K562 (cell line): ENCODE measurements around the gene KAT6B. TPM values are rescaled to one million over a fixed set of nuclear protein-coding genes. Genes with fewer than 3 reads are reported as not detected.

Experiments
- ATAC-seq: fragments of 200-7000 bp; cut with Tn5 transposase; 3 replicates; pipeline ENCODE4 v1.9.1; 2020; ENCODE audit warnings: moderate library complexity
- BruUV-seq: library from RNA; stranded (reverse); fragments of 400-500 nt; replicated peaks from 2 replicates; lab custom pipeline; 2021; lab: Mats Ljungman, UMichigan
- CTCF ChIA-PET: fragments of 300-600 bp; formaldehyde crosslinking; extraction: SDS; loops from one replicate; lab custom pipeline; 2021; ENCODE audit warnings: low intra/inter-chr PET ratio; lab: Yijun Ruan, JAX
- POLR2A ChIA-PET: fragments of 300-600, 350-650 bp; sonication (Branson Sonifier 250); formaldehyde crosslinking; extraction: SDS; loops from one replicate; lab custom pipeline; 2021; ENCODE audit warnings: antibody characterized with exemption, inconsistent platforms; lab: Yijun Ruan, JAX
- DNase-seq, 4 experiments: peaks; one replicate each; pipeline versions ENCODE4 v3.0.0 to v3.0.0-alpha.2; 2011 to 2018; ENCODE audit warnings: low spot score in 3 of 4, mixed read lengths in 3 of 4; ENCODE audit errors: extremely low read depth in 1 of 4
- FAIRE-seq: peaks from 2 replicates; lab custom pipeline; 2011; peaks lifted over from hg19 to GRCh38; lab: Jason Lieb, UNC
- H2AFZ ChIP-seq: 2 replicates; pipeline ENCODE4 v1.6.0; 2011; ENCODE audit warnings: low read depth, low read length, control low read depth, inconsistent platforms
- H3K27ac ChIP-seq: fragments of 200-600 bp; 3 replicates; pipeline ENCODE4 v1.8.0; 2011; ENCODE audit warnings: low read depth, mild to moderate bottlenecking, control low read depth, inconsistent platforms, low read length, moderate library complexity, mixed read lengths; ENCODE audit errors: extremely low read depth
- H3K27me3 ChIP-seq, 2 experiments: fragments of 300-600 bp in 1 of 2; 2 replicates in 1 of 2; 3 replicates in 1 of 2; pipeline versions ENCODE4 v1.6.0 to v1.8.0; 2011; ENCODE audit warnings: inconsistent platforms in 2 of 2, low read length in 2 of 2, mild to moderate bottlenecking in 1 of 2, mixed read lengths in 1 of 2, moderate library complexity in 1 of 2; ENCODE audit not compliant: control insufficient read depth in 2 of 2, insufficient read depth in 2 of 2
- H3K36me3 ChIP-seq: fragments of 300-600 bp; 3 replicates; pipeline ENCODE4 v1.8.0; 2011; ENCODE audit warnings: mild to moderate bottlenecking, low read length, inconsistent platforms; ENCODE audit not compliant: control insufficient read depth, insufficient read depth
- H3K4me1 ChIP-seq, 2 experiments: fragments of 200-600 bp in 1 of 2; replicated peaks in 1 of 2; 2 replicates in 1 of 2; 3 replicates in 1 of 2; pipeline versions ENCODE4 v1.5.1 to v1.8.0; 2011; ENCODE audit warnings: inconsistent platforms in 2 of 2, low read length in 2 of 2, mild to moderate bottlenecking in 1 of 2, mixed read lengths in 1 of 2, moderate library complexity in 1 of 2; ENCODE audit not compliant: control insufficient read depth in 2 of 2, insufficient read depth in 2 of 2
- H3K4me2 ChIP-seq: 2 replicates; pipeline ENCODE4 v1.6.1; 2011; ENCODE audit warnings: low read length, control low read depth, inconsistent platforms, mixed read lengths; ENCODE audit not compliant: insufficient read depth
- H3K4me3 ChIP-seq: fragments of 200-600 bp; sonication (generic), shearing (Covaris generic); 2 replicates; pipeline ENCODE4 v1.5.1; 2016; ENCODE audit warnings: control low read depth, inconsistent platforms
- H3K79me2 ChIP-seq: fragments of 200-600 bp; 3 replicates; pipeline ENCODE4 v1.8.0; 2011; ENCODE audit warnings: low read length, inconsistent platforms; ENCODE audit not compliant: control insufficient read depth, insufficient read depth
- H3K9ac ChIP-seq, 2 experiments: 2 replicates each; pipeline versions ENCODE4 v1.6.0 to v1.6.1; 2011; ENCODE audit warnings: low read depth in 2 of 2, low read length in 2 of 2, control low read depth in 1 of 2, inconsistent platforms in 1 of 2, mild to moderate bottlenecking in 1 of 2, mixed read lengths in 1 of 2; ENCODE audit not compliant: insufficient read depth in 1 of 2
- H3K9me1 ChIP-seq: one replicate; pipeline ENCODE4 v1.6.0; 2011; ENCODE audit warnings: inconsistent platforms, mild to moderate bottlenecking, low read length, moderate library complexity; ENCODE audit not compliant: control insufficient read depth, insufficient read depth
- H3K9me3 ChIP-seq: replicated peaks from 2 replicates; pipeline ENCODE4 v1.5.1; 2011; ENCODE audit warnings: low read depth, low read length, inconsistent platforms; ENCODE audit not compliant: control insufficient read depth, insufficient read depth
- H4K20me1 ChIP-seq: replicated peaks from 2 replicates; pipeline ENCODE4 v1.6.1; 2011; ENCODE audit warnings: low read length, inconsistent platforms, mixed read lengths; ENCODE audit not compliant: control insufficient read depth, insufficient read depth
- EGR1 ChIP-seq: fragments of 450-650 bp; conservative IDR thresholded peaks from 2 replicates; pipeline ENCODE4 v1.6.1; 2017; ENCODE audit warnings: mild to moderate bottlenecking
- ETV5 ChIP-seq: sonication (generic); formaldehyde crosslinking; IDR thresholded peaks from 2 replicates; pipeline ENCODE4 v1.4.0; 2020; ENCODE audit warnings: low read depth, mild to moderate bottlenecking, missing genetic modification reagents
- FOXK2 ChIP-seq, 2 experiments: fragments of 450-650 bp; IDR thresholded peaks in 1 of 2; conservative IDR thresholded peaks in 1 of 2; 2 replicates each; pipeline ENCODE4 v1.6.1; 2016; ENCODE audit warnings: low read depth in 2 of 2, mild to moderate bottlenecking in 1 of 2
- TAF9B ChIP-seq: fragments of 450-650 bp; IDR thresholded peaks from 2 replicates; pipeline ENCODE4 v1.6.1; 2018; ENCODE audit warnings: mild to moderate bottlenecking; ENCODE audit not compliant: partially characterized antibody
- ZNF354B ChIP-seq: fragments of 250-450 bp; sonication (Bioruptor Pico); IDR thresholded peaks from 2 replicates; pipeline ENCODE4 v1.4.0; 2020
- ZNF551 ChIP-seq: fragments of 250-450 bp; sonication (Bioruptor Pico); IDR thresholded peaks from 2 replicates; pipeline ENCODE4 v1.5.0; 2021; ENCODE audit warnings: mild to moderate bottlenecking, moderate library complexity
- WGBS: fragments of 100-300 bp; shearing (Covaris generic); methylation state at CpG from one replicate; pipeline ENCODE4 v1.1.6; 2016; ENCODE audit warnings: low coverage, mixed read lengths; ENCODE audit not compliant: insufficient coverage; ENCODE audit errors: missing lambda C conversion rate; 5-methylcytosine and 5-hydroxymethylcytosine counted together
- in situ Hi-C: fragments of 300-500 bp; cut with MboI; formaldehyde crosslinking; loops from 4 replicates; pipeline ENCODE4 v1.15.0; 2018; ENCODE audit warnings: inconsistent platforms, mixed read lengths
- intact Hi-C: fragments of 100-400 bp; cut with micrococcal nuclease; formaldehyde crosslinking; loops from 2 replicates; pipeline ENCODE4 v1.14.2; 2022
- polyA plus RNA-seq, 8 experiments: library from polyadenylated mRNA; depleted of rRNA in 4 of 8; stranded (reverse) in 5 of 8; unstranded in 3 of 8; fragments of >200 nt; fragmentation: Nextera tagmentation in 2 of 8; fragmentation: Illumina TruSeq in 1 of 8; extraction: Ambion mirVana in 2 of 8; extraction: Trizol in 1 of 8; gene quantifications; 2 replicates each; pipeline versions ENCODE4 v1.2.1 to v1.2.3, GENCODE V29; 2011 to 2014; ENCODE audit warnings: inconsistent platforms in 1 of 8, missing spikeins in 1 of 8
- total RNA-seq, 7 experiments: library from RNA; depleted of rRNA in 6 of 7; stranded (reverse); fragments of >200 nt in 6 of 7; fragmentation: Illumina TruSeq in 2 of 7; extraction: Trizol in 2 of 7; gene quantifications; 2 replicates each; pipeline versions ENCODE4 v1.2.1 to v1.2.3, GENCODE V29; 2011 to 2021; ENCODE audit warnings: low replicate concordance in 1 of 7
- TF ChIP-seq, protein P1 (sequence below): fragments of 250-450 bp; sonication (Bioruptor Pico); IDR thresholded peaks from 2 replicates; pipeline ENCODE4 v1.9.0; 2021; ENCODE audit warnings: mild to moderate bottlenecking, inconsistent platforms
- TF ChIP-seq, protein P2 (sequence below): fragments of 200-800 bp; sonication (Bioruptor generic); IDR thresholded peaks from 2 replicates; pipeline ENCODE4 v1.6.1; 2016; ENCODE audit warnings: missing genetic modification characterization, missing compliant biosample characterization

The KAT6B gene
- total and polyA plus RNA-seq, 9 of the 15 experiments (the other 6 are each of a cell fraction or from before 2014, with no cell fraction given): 1.4 to 9.2 (median 6.8) TPM

DNA sequence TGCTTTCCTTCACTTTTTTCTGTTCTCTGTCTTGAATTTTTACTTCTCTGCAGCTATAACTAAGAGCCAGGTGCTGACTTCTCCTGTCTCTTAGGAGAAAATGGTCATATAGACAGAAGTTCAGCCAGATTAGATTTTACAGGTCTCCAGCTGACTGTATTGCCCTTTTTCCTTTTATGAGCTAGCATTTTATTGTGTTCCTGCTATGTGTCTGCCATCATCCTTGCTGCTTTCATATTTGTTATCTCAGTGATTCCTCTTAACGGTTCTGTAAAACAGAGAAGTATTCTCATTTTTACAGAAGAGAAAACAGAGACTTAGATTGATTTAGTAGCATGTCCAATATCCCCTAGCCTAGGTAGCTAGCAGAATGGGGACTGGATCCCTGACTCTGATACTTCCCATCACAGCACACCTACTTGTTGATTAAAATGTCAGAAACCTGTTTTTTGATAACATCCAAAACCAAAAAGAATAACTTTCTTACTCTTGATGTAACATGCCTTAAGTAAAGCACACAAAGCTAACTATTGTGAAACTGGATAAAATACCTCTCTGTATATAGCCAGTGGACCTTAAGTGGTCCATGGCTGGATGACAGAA, 5.2 kb downstream of the KAT6B start:
- Histone ChIP-seq H3K9me1 (no peaks in the 10 kb centered on the region), H3K27ac (no peak overlapping the region), H3K36me3 (no peaks in the 10 kb centered on the region), H3K9ac (no peak overlapping the region), H2AFZ (no peak overlapping the region), H3K4me1 (peaks cover 7 to 12% of the 10 kb centered on the region in 2 experiments; a peak in 4 of 5 replicates), H3K79me2 (peaks cover 15% of the 10 kb centered on the region), H3K9me3 (no peaks in the 10 kb centered on the region), H4K20me1 (no peaks in the 10 kb centered on the region), H3K4me2 (no peak overlapping the region), H3K4me3 (no peak overlapping the region), H3K27me3 (no peaks in the 10 kb centered on the region)
- intact Hi-C loops: no loop called here
- WGBS: 16% methylated on average over 1 of the region's 1 CpG
- ChIA-PET CTCF (no interaction called here), POLR2A (interaction anchor here (1.2 to 1.3 kb wide), 2 partner anchors 18 to 90 kb away, joined by 3 read pairs; no protein-coding TSS in a partner anchor)
- FAIRE-seq (no peak), ATAC-seq (no peak), DNase-seq (no peak)
- BruUV-seq: no TSS peak
- TF ChIP-seq ZNF551 (no peak), TAF9B (no peak), FOXK2 (conservative IDR thresholded peaks at IDR 0.05 in 1 of 2, IDR thresholded peaks at IDR 0.05 in 1 of 2; ENCODE audit: low read depth in 2 of 2) (no peak), ZNF354B (no peak), EGR1 (no peak), ETV5 (CRISPR knock-in tag) (no peak)
- TF ChIP-seq, protein P1, sequence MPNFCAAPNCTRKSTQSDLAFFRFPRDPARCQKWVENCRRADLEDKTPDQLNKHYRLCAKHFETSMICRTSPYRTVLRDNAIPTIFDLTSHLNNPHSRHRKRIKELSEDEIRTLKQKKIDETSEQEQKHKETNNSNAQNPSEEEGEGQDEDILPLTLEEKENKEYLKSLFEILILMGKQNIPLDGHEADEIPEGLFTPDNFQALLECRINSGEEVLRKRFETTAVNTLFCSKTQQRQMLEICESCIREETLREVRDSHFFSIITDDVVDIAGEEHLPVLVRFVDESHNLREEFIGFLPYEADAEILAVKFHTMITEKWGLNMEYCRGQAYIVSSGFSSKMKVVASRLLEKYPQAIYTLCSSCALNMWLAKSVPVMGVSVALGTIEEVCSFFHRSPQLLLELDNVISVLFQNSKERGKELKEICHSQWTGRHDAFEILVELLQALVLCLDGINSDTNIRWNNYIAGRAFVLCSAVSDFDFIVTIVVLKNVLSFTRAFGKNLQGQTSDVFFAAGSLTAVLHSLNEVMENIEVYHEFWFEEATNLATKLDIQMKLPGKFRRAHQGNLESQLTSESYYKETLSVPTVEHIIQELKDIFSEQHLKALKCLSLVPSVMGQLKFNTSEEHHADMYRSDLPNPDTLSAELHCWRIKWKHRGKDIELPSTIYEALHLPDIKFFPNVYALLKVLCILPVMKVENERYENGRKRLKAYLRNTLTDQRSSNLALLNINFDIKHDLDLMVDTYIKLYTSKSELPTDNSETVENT (CRISPR knock-in tag): no peak
- TF ChIP-seq, protein P2, sequence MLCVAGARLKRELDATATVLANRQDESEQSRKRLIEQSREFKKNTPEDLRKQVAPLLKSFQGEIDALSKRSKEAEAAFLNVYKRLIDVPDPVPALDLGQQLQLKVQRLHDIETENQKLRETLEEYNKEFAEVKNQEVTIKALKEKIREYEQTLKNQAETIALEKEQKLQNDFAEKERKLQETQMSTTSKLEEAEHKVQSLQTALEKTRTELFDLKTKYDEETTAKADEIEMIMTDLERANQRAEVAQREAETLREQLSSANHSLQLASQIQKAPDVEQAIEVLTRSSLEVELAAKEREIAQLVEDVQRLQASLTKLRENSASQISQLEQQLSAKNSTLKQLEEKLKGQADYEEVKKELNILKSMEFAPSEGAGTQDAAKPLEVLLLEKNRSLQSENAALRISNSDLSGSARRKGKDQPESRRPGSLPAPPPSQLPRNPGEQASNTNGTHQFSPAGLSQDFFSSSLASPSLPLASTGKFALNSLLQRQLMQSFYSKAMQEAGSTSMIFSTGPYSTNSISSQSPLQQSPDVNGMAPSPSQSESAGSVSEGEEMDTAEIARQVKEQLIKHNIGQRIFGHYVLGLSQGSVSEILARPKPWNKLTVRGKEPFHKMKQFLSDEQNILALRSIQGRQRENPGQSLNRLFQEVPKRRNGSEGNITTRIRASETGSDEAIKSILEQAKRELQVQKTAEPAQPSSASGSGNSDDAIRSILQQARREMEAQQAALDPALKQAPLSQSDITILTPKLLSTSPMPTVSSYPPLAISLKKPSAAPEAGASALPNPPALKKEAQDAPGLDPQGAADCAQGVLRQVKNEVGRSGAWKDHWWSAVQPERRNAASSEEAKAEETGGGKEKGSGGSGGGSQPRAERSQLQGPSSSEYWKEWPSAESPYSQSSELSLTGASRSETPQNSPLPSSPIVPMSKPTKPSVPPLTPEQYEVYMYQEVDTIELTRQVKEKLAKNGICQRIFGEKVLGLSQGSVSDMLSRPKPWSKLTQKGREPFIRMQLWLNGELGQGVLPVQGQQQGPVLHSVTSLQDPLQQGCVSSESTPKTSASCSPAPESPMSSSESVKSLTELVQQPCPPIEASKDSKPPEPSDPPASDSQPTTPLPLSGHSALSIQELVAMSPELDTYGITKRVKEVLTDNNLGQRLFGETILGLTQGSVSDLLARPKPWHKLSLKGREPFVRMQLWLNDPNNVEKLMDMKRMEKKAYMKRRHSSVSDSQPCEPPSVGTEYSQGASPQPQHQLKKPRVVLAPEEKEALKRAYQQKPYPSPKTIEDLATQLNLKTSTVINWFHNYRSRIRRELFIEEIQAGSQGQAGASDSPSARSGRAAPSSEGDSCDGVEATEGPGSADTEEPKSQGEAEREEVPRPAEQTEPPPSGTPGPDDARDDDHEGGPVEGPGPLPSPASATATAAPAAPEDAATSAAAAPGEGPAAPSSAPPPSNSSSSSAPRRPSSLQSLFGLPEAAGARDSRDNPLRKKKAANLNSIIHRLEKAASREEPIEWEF (CRISPR knock-in tag): no peak
- in situ Hi-C loops: no loop called here
